Adipocyte (in vitro differentiated cells): ENCODE measurements around the gene EDDM3A.
"Not testable (repeated sequence)": the region's sequence is repeated elsewhere in the genome, so short reads cannot be mapped to it uniquely, and the experiment has no call there.

Experiments used
- DNase-seq: peaks from one replicate; pipeline ENCODE4 v3.0.0-alpha.2; 2015; ENCODE audit warnings: low read depth
- H3K27me3 ChIP-seq: replicated peaks from 2 replicates; pipeline ENCODE4 v1.7.0; 2013; ENCODE audit warnings: mild to moderate bottlenecking, low read length, moderate library complexity; ENCODE audit not compliant: control insufficient read depth, insufficient read depth
- H3K36me3 ChIP-seq: 2 replicates; pipeline ENCODE4 v1.7.0; 2013; ENCODE audit warnings: low read length, mild to moderate bottlenecking, moderate library complexity; ENCODE audit not compliant: control insufficient read depth, insufficient read depth, severe bottlenecking
- H3K4me1 ChIP-seq: 2 replicates; pipeline ENCODE4 v1.7.0; 2013; ENCODE audit warnings: mild to moderate bottlenecking, low read length, moderate library complexity; ENCODE audit not compliant: control insufficient read depth, insufficient read depth
- H3K4me3 ChIP-seq: 2 replicates; pipeline ENCODE4 v1.7.0; 2013; ENCODE audit warnings: mild to moderate bottlenecking, low read length, moderate library complexity
- H3K9ac ChIP-seq: 2 replicates; pipeline ENCODE4 v1.7.0; 2013; ENCODE audit warnings: mild to moderate bottlenecking, low read length, moderate library complexity
- H3K9me3 ChIP-seq: 2 replicates; pipeline ENCODE4 v1.7.0; 2013; ENCODE audit warnings: mild to moderate bottlenecking, low read length, moderate library complexity; ENCODE audit not compliant: control insufficient read depth

The EDDM3A gene

GRCh38 chr14:20733684-20734429 is 11.8 kb upstream of the EDDM3A start:
- H3K4me3 ChIP-seq = no peak overlapping the region
- DNase-seq = no peak
- no peaks in the 10 kb centered on the region for H3K4me1 ChIP-seq
- no peaks in the 10 kb centered on the region for H3K36me3 ChIP-seq
- no peak overlapping the region for H3K9ac ChIP-seq
- peaks cover 4% of the 10 kb centered on the region for H3K27me3 ChIP-seq
- no peaks in the 10 kb centered on the region for H3K9me3 ChIP-seq

- Histone ChIP-seq H3K9ac (no peak overlapping the region), H3K4me3 (no peak overlapping the region), H3K36me3 (no peaks in the 10 kb centered on the region), H3K4me1 (no peaks in the 10 kb centered on the region), H3K9me3 (no peaks in the 10 kb centered on the region), H3K27me3 (peaks cover 7% of the 10 kb centered on the region)
- DNase-seq = no peak
Observed at GRCh38 chr14:20734430-20734806, 11.3 kb upstream of the EDDM3A start.

- H3K27me3 ChIP-seq = peaks cover 15% of the 10 kb centered on the region
- H3K36me3 ChIP-seq, H3K4me1 ChIP-seq, H3K9me3 ChIP-seq, H3K4me3 ChIP-seq, H3K9ac ChIP-seq, DNase-seq: not testable (repeated sequence)
Observed at GRCh38 chr14:20738292-20738691, 7.4 kb upstream of the EDDM3A start.

GRCh38 chr14:20742132-20742531 is 3.6 kb upstream of the EDDM3A start:
- H3K27me3 ChIP-seq = peaks cover 26% of the 10 kb centered on the region
- no peaks in the 10 kb centered on the region for H3K4me1 ChIP-seq
- no peaks in the 10 kb centered on the region for H3K36me3 ChIP-seq
- H3K9me3 ChIP-seq = no peaks in the 10 kb centered on the region
- no peak overlapping the region for H3K9ac ChIP-seq
- no peak overlapping the region for H3K4me3 ChIP-seq
- no peak for DNase-seq

- no peaks in the 10 kb centered on the region for H3K4me1 ChIP-seq
- H3K9me3 ChIP-seq = no peaks in the 10 kb centered on the region
- H3K9ac ChIP-seq = no peak overlapping the region
- H3K36me3 ChIP-seq = no peaks in the 10 kb centered on the region
- peaks cover 26% of the 10 kb centered on the region for H3K27me3 ChIP-seq
- no peak overlapping the region for H3K4me3 ChIP-seq
- DNase-seq = no peak
Observed at GRCh38 chr14:20743556-20743955, 2.1 kb upstream of the EDDM3A start.

- no peak overlapping the region for H3K4me3 ChIP-seq
- H3K27me3 ChIP-seq = peaks cover 16% of the 10 kb centered on the region
- H3K4me1 ChIP-seq = no peaks in the 10 kb centered on the region
- H3K9me3 ChIP-seq = peaks cover 7% of the 10 kb centered on the region
- no peak overlapping the region for H3K9ac ChIP-seq
- H3K36me3 ChIP-seq = no peaks in the 10 kb centered on the region
- no peak for DNase-seq
Observed at GRCh38 chr14:20746566-20746965, 879 bp downstream of the EDDM3A start.

GRCh38 chr14:20748439-20748838 is 2.8 kb downstream of the EDDM3A start:
- no peak for DNase-seq
- no peaks in the 10 kb centered on the region for H3K36me3 ChIP-seq
- peaks cover 26% of the 10 kb centered on the region for H3K9me3 ChIP-seq
- H3K27me3 ChIP-seq = peaks cover 14% of the 10 kb centered on the region
- no peaks in the 10 kb centered on the region for H3K4me1 ChIP-seq
- no peak overlapping the region for H3K4me3 ChIP-seq
- no peak overlapping the region for H3K9ac ChIP-seq

GRCh38 chr14:20750194-20750593 is 4.5 kb downstream of the EDDM3A start:
- DNase-seq = no peak

GRCh38 chr14:20751963-20752562 is 6.4 kb downstream of the EDDM3A start:
- H3K9ac ChIP-seq = no peak overlapping the region
- no peak overlapping the region for H3K4me3 ChIP-seq
- no peak for DNase-seq
- H3K27me3 ChIP-seq = peaks cover 11% of the 10 kb centered on the region
- no peaks in the 10 kb centered on the region for H3K36me3 ChIP-seq
- H3K4me1 ChIP-seq = no peaks in the 10 kb centered on the region
- H3K9me3 ChIP-seq = peaks cover 27% of the 10 kb centered on the region

More at GRCh38 chr14:20750194-20750593, 4.5 kb downstream of the EDDM3A start:
- no peaks in the 10 kb centered on the region for H3K27me3 ChIP-seq
- no peak overlapping the region for H3K9ac ChIP-seq
- peaks cover 27% of the 10 kb centered on the region for H3K9me3 ChIP-seq
- no peak overlapping the region for H3K4me3 ChIP-seq
- no peaks in the 10 kb centered on the region for H3K36me3 ChIP-seq
- H3K4me1 ChIP-seq = no peaks in the 10 kb centered on the region

GRCh38 chr14:20754308-20754707 is 8.6 kb downstream of the EDDM3A start:
- no peaks in the 10 kb centered on the region for H3K4me1 ChIP-seq
- H3K36me3 ChIP-seq = no peaks in the 10 kb centered on the region
- H3K4me3 ChIP-seq = no peak overlapping the region
- DNase-seq = no peak
- no peak overlapping the region for H3K9ac ChIP-seq
- peaks cover 27% of the 10 kb centered on the region for H3K9me3 ChIP-seq
- peaks cover 26% of the 10 kb centered on the region for H3K27me3 ChIP-seq

GRCh38 chr14:20755037-20755436 is 9.3 kb downstream of the EDDM3A start:
- Histone ChIP-seq H3K27me3 (peaks cover 27% of the 10 kb centered on the region), H3K36me3 (no peaks in the 10 kb centered on the region), H3K9ac (no peak overlapping the region), H3K4me3 (no peak overlapping the region), H3K9me3 (peaks cover 27% of the 10 kb centered on the region), H3K4me1 (no peaks in the 10 kb centered on the region)
- no peak for DNase-seq
